HepG2 (cell line): ENCODE measurements around the gene IGF2BP3. TPM values are rescaled to one million over a fixed set of nuclear protein-coding genes. Genes with fewer than 3 reads are reported as not detected.

ENCODE experiments used
- DDIT3 ChIP-seq: sonication (generic); formaldehyde crosslinking; IDR thresholded peaks from 2 replicates; pipeline ENCODE4 v1.4.0; 2020; ENCODE audit warnings: mild to moderate bottlenecking, missing genetic modification reagents
- DMTF1 ChIP-seq: sonication (generic); formaldehyde crosslinking; IDR thresholded peaks from 2 replicates; pipeline ENCODE4 v1.4.0; 2020; ENCODE audit warnings: mild to moderate bottlenecking, missing genetic modification reagents
- E2F1 ChIP-seq: sonication (generic); formaldehyde crosslinking; IDR thresholded peaks from 2 replicates; pipeline ENCODE4 v1.5.0; 2020; ENCODE audit warnings: missing genetic modification reagents
- FIP1L1 ChIP-seq: fragments of 200-400 bp; formaldehyde crosslinking; IDR thresholded peaks from 2 replicates; pipeline ENCODE4 v1.6.1; 2018; ENCODE audit warnings: low read depth, mild to moderate bottlenecking, low read length, moderate library complexity, borderline replicate concordance; ENCODE audit not compliant: insufficient read depth
- GATAD2A ChIP-seq: IDR thresholded peaks from 2 replicates; pipeline ENCODE4 v1.6.1; 2016
- HMGA1 ChIP-seq: sonication (generic); formaldehyde crosslinking; conservative IDR thresholded peaks from 2 replicates; pipeline ENCODE4 v1.4.0; 2020; ENCODE audit warnings: missing genetic modification reagents
- KAT8 ChIP-seq: IDR thresholded peaks from 2 replicates; pipeline ENCODE4 v1.6.1; 2016; ENCODE audit warnings: missing genetic modification reagents, missing compliant biosample characterization
- POLR2AphosphoS5 ChIP-seq: IDR thresholded peaks from 2 replicates; pipeline ENCODE4 v1.6.1; 2012; ENCODE audit warnings: low read depth, low read length
- SOX6 ChIP-seq, 2 experiments: fragments of 450-650 bp in 1 of 2; sonication (generic) in 1 of 2; formaldehyde crosslinking in 1 of 2; IDR thresholded peaks; 2 replicates each; pipeline versions ENCODE4 v1.4.0 to v1.6.1; 2017 to 2020; ENCODE audit warnings: antibody characterized with exemption in 1 of 2, mild to moderate bottlenecking in 1 of 2, missing genetic modification reagents in 1 of 2
- THAP11 ChIP-seq: IDR thresholded peaks from 2 replicates; pipeline ENCODE4 v1.6.1; 2016; ENCODE audit warnings: missing biosample characterization, missing genetic modification reagents
- YEATS4 ChIP-seq: sonication (generic); formaldehyde crosslinking; IDR thresholded peaks from 2 replicates; pipeline ENCODE4 v1.4.0; 2020; ENCODE audit warnings: missing genetic modification reagents, borderline replicate concordance
- ZBTB33 ChIP-seq: sonication (generic); formaldehyde crosslinking; IDR thresholded peaks from 2 replicates; pipeline ENCODE4 v1.4.0; 2020; ENCODE audit warnings: missing genetic modification reagents
- ZNF33A ChIP-seq: sonication (generic); formaldehyde crosslinking; IDR thresholded peaks from 2 replicates; pipeline ENCODE4 v1.5.1; 2020; ENCODE audit warnings: missing genetic modification reagents, mild to moderate bottlenecking, moderate library complexity, borderline replicate concordance
- ZNF572 ChIP-seq: sonication (generic); formaldehyde crosslinking; IDR thresholded peaks from 2 replicates; pipeline ENCODE4 v1.5.1; 2020; ENCODE audit warnings: mild to moderate bottlenecking, missing genetic modification reagents
- ZNF709 ChIP-seq: sonication (generic); formaldehyde crosslinking; IDR thresholded peaks from 2 replicates; pipeline ENCODE4 v1.5.0; 2020; ENCODE audit warnings: mild to moderate bottlenecking, missing genetic modification reagents
- ZNF775 ChIP-seq: sonication (generic); formaldehyde crosslinking; IDR thresholded peaks from 2 replicates; pipeline ENCODE4 v1.4.0; 2020; ENCODE audit warnings: missing genetic modification reagents, mild to moderate bottlenecking, moderate library complexity, borderline replicate concordance
- polyA plus RNA-seq, 8 experiments: library from polyadenylated mRNA; depleted of rRNA in 3 of 8; stranded (reverse) in 7 of 8; unstranded in 1 of 8; fragments of >200 nt; fragmentation: Illumina TruSeq in 4 of 8; extraction: Trizol in 4 of 8; gene quantifications; 2 replicates each; pipeline versions ENCODE4 v1.2.1 to v1.2.3, GENCODE V29; 2011 to 2016; ENCODE audit warnings: low read depth in 4 of 8, missing spikeins in 1 of 8, mixed read lengths in 1 of 8; ENCODE audit not compliant: insufficient read depth in 1 of 8
- total RNA-seq, 5 experiments: library from RNA; depleted of rRNA; stranded (reverse); fragments of >200 nt; fragmentation: Illumina TruSeq; extraction: Trizol; gene quantifications; 2 replicates each; pipeline ENCODE4 v1.2.3, GENCODE V29; 2016; ENCODE audit warnings: low read depth in 1 of 5
- TF ChIP-seq, protein P1 (sequence below): sonication (generic); formaldehyde crosslinking; IDR thresholded peaks from 2 replicates; pipeline ENCODE4 v1.4.0; 2020; ENCODE audit warnings: missing genetic modification reagents, low read depth, mild to moderate bottlenecking, borderline replicate concordance
- TF ChIP-seq, protein P2 (sequence below): sonication (generic); formaldehyde crosslinking; IDR thresholded peaks from 2 replicates; pipeline ENCODE4 v1.4.0; 2020; ENCODE audit warnings: missing genetic modification reagents
- TF ChIP-seq, protein P3 (sequence below): IDR thresholded peaks from 2 replicates; pipeline ENCODE4 v1.6.1; 2012; ENCODE audit warnings: inconsistent platforms

IGF2BP3 gene
- total and polyA plus RNA-seq, 2 of the 13 experiments (the other 11 are each of a cell fraction or from before 2014, with no cell fraction given), result 37.7 to 39.5 TPM

DNA sequence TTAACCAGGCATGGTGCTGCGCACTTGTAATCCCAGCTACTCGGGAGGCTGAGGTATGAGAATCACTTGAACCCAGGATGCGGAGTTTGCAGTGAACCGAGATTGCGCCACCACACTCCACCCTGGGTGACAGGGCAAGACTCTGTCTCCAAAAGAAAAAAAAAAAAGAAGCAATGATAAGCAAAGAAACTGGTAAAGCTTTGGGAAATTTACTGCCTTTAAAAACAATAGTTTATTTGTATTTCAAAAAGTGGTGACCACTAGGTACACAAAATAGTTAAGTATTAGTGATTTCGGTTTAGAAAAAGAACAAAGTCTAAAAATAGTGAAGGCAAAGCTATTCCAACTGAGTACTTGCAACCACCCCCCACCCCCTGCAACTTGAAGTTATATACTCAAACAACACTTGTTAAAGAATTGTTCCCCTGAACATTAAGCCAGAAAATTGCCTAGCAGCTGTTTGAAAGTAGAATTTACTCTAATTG, 133.4 kb downstream of the IGF2BP3 start (continued):
- TF ChIP-seq DMTF1 (CRISPR knock-in tag) (no peak), KAT8 (CRISPR knock-in tag) (peak; percentile 27; the same call in 1 of the 2 replicates), THAP11 (no peak), YEATS4 (CRISPR knock-in tag) (no peak), POLR2AphosphoS5 (no peak), HMGA1 (CRISPR knock-in tag) (no peak), ZBTB33 (CRISPR knock-in tag) (peak; percentile 58; the same call in 1 of the 2 replicates), DDIT3 (CRISPR knock-in tag) (no peak), ZNF775 (no peak), SOX6 (IDR thresholded peaks at IDR 0.05) (no peak), SOX6 (CRISPR knock-in tag; IDR thresholded peaks at IDR 0.05) (peak; percentile 88), ZNF572 (CRISPR knock-in tag) (no peak), FIP1L1 (no peak), ZNF33A (CRISPR knock-in tag) (no peak), E2F1 (CRISPR knock-in tag) (no peak), GATAD2A (CRISPR knock-in tag) (peak; percentile 89), ZNF709 (no peak)
- TF ChIP-seq, protein P1, sequence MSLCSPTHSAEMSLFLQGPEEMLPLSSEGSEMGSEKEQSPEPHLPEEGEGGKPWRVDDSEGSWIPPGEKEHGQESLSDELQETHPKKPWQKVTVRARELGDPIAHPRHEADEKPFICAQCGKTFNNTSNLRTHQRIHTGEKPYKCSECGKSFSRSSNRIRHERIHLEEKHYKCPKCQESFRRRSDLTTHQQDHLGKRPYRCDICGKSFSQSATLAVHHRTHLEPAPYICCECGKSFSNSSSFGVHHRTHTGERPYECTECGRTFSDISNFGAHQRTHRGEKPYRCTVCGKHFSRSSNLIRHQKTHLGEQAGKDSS (CRISPR knock-in tag), result no peak
- TF ChIP-seq, protein P2, sequence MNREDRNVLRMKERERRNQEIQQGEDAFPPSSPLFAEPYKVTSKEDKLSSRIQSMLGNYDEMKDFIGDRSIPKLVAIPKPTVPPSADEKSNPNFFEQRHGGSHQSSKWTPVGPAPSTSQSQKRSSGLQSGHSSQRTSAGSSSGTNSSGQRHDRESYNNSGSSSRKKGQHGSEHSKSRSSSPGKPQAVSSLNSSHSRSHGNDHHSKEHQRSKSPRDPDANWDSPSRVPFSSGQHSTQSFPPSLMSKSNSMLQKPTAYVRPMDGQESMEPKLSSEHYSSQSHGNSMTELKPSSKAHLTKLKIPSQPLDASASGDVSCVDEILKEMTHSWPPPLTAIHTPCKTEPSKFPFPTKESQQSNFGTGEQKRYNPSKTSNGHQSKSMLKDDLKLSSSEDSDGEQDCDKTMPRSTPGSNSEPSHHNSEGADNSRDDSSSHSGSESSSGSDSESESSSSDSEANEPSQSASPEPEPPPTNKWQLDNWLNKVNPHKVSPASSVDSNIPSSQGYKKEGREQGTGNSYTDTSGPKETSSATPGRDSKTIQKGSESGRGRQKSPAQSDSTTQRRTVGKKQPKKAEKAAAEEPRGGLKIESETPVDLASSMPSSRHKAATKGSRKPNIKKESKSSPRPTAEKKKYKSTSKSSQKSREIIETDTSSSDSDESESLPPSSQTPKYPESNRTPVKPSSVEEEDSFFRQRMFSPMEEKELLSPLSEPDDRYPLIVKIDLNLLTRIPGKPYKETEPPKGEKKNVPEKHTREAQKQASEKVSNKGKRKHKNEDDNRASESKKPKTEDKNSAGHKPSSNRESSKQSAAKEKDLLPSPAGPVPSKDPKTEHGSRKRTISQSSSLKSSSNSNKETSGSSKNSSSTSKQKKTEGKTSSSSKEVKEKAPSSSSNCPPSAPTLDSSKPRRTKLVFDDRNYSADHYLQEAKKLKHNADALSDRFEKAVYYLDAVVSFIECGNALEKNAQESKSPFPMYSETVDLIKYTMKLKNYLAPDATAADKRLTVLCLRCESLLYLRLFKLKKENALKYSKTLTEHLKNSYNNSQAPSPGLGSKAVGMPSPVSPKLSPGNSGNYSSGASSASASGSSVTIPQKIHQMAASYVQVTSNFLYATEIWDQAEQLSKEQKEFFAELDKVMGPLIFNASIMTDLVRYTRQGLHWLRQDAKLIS (CRISPR knock-in tag), result no peak
- TF ChIP-seq, protein P3, sequence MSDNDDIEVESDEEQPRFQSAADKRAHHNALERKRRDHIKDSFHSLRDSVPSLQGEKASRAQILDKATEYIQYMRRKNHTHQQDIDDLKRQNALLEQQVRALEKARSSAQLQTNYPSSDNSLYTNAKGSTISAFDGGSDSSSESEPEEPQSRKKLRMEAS, result no peak
